Right lobe of liver (tissue), 4 donors: Measurements from ENCODE around the gene RNGTT.

ENCODE experiments used
- CTCF ChIP-seq, 4 donors: fragments of 200-600 bp in 3 of 4; fragments of 450-650 bp in 1 of 4; IDR thresholded peaks; one replicate each; pipeline versions ENCODE4 v1.5.1 to v1.8.0; 2016 to 2022; ENCODE audit warnings: antibody characterized with exemption in 4 of 4, mild to moderate bottlenecking in 2 of 4
- POLR2A ChIP-seq: fragments of 450-650 bp; IDR thresholded peaks from one replicate; pipeline ENCODE4 v1.6.1; 2017; ENCODE audit warnings: antibody characterized with exemption, mild to moderate bottlenecking
- donor health status: DM: no; HTN: no; CAD: no.
- donor health status: DM: no; HTN: no; CAD: no.
- donor health status: DM: no; HTN: yes; CAD: no.

- no peak for TF ChIP-seq CTCF (IDR thresholded peaks at IDR 0.05)
- no peak for TF ChIP-seq POLR2A
Observed at GRCh38 chr6:88585276-88585692, 378.1 kb downstream of the RNGTT start.
